Natural killer cell (primary cell): Measurements from ENCODE around the gene GCSH. TPM values are rescaled to one million over a fixed set of nuclear protein-coding genes. Genes with fewer than 3 reads are reported as not detected.

Source experiments
- ATAC-seq, 3 donors: fragments of 150-1000 bp in 2 of 3; fragments of 200-7000 bp in 1 of 3; cut with Tn5 transposase; 1 replicate in 1 of 3; 2 replicates in 2 of 3; pipeline ENCODE4 v1.10.0; 2021; ENCODE audit warnings: mild to moderate bottlenecking in 2 of 3, moderate library complexity in 2 of 3
- DNase-seq, 2 donors: peaks; one replicate each; pipeline versions ENCODE4 v3.0.0 to v3.0.0-alpha.2; 2013 to 2021; ENCODE audit warnings: mixed read lengths in 1 of 2
- H3K27ac ChIP-seq: one replicate; pipeline ENCODE4 v1.5.1; 2013; ENCODE audit warnings: mild to moderate bottlenecking, low read length
- H3K27me3 ChIP-seq: one replicate; pipeline ENCODE4 v1.6.1; 2013; ENCODE audit warnings: low read length; ENCODE audit not compliant: control insufficient read depth, insufficient read depth
- H3K36me3 ChIP-seq: one replicate; pipeline ENCODE4 v1.6.1; 2013; ENCODE audit warnings: low read length; ENCODE audit not compliant: control insufficient read depth, insufficient read depth
- H3K4me1 ChIP-seq: one replicate; pipeline ENCODE4 v1.6.1; 2013; ENCODE audit warnings: low read length; ENCODE audit not compliant: control insufficient read depth, insufficient read depth
- H3K4me3 ChIP-seq: one replicate; pipeline ENCODE4 v1.5.1; 2013; ENCODE audit warnings: low read length
- H3K9me3 ChIP-seq: one replicate; pipeline ENCODE4 v1.6.1; 2013; ENCODE audit warnings: low read length; ENCODE audit not compliant: control insufficient read depth, insufficient read depth
- H3K27ac Mint-ChIP-seq, 2 donors: one replicate each; pipeline ENCODE4 v1.8.0; 2022; ENCODE audit warnings: mild to moderate bottlenecking in 2 of 2, mixed read lengths in 2 of 2, moderate library complexity in 1 of 2
- H3K27me3 Mint-ChIP-seq, 2 donors: one replicate each; pipeline ENCODE4 v1.8.0; 2022; ENCODE audit warnings: low read depth in 2 of 2, mixed read lengths in 2 of 2
- H3K36me3 Mint-ChIP-seq: one replicate; pipeline ENCODE4 v1.8.0; 2022; ENCODE audit warnings: mixed read lengths
- H3K4me1 Mint-ChIP-seq, 2 donors: one replicate each; pipeline ENCODE4 v1.8.0; 2022; ENCODE audit warnings: mixed read lengths in 2 of 2
- H3K4me3 Mint-ChIP-seq: one replicate; pipeline ENCODE4 v1.8.0; 2022; ENCODE audit warnings: mild to moderate bottlenecking, moderate library complexity, mixed read lengths
- H3K9me3 Mint-ChIP-seq, 2 donors: one replicate each; pipeline ENCODE4 v1.8.0; 2022; ENCODE audit warnings: mixed read lengths in 2 of 2
- WGBS: methylation state at CpG from one replicate; pipeline ENCODE4 v1.1.7; 2013; ENCODE audit warnings: missing lambda C conversion rate; ENCODE audit not compliant: insufficient coverage; 5-methylcytosine and 5-hydroxymethylcytosine counted together
- intact Hi-C: fragments of 100-400 bp; cut with micrococcal nuclease; formaldehyde crosslinking; loops from one replicate; pipeline ENCODE4 v1.14.2; 2022
- total RNA-seq, 4 donors: library from RNA; stranded (reverse); fragments of 120-200 nt in 1 of 4; gene quantifications; one replicate each; pipeline versions ENCODE4 v1.2.3 to v1.2.4, GENCODE V29; 2013 to 2022
- TF ChIP-seq, protein P1 (sequence below): fragments of 200-600 bp; IDR thresholded peaks from one replicate; pipeline ENCODE4 v1.8.0; 2022; ENCODE audit warnings: antibody characterized with exemption

The GCSH gene
- total RNA-seq: 1 to 10 TPM; 2.6 to 4.3 (median 2.7) TPM
- total RNA-seq (2013): 4.9 TPM

DNA sequence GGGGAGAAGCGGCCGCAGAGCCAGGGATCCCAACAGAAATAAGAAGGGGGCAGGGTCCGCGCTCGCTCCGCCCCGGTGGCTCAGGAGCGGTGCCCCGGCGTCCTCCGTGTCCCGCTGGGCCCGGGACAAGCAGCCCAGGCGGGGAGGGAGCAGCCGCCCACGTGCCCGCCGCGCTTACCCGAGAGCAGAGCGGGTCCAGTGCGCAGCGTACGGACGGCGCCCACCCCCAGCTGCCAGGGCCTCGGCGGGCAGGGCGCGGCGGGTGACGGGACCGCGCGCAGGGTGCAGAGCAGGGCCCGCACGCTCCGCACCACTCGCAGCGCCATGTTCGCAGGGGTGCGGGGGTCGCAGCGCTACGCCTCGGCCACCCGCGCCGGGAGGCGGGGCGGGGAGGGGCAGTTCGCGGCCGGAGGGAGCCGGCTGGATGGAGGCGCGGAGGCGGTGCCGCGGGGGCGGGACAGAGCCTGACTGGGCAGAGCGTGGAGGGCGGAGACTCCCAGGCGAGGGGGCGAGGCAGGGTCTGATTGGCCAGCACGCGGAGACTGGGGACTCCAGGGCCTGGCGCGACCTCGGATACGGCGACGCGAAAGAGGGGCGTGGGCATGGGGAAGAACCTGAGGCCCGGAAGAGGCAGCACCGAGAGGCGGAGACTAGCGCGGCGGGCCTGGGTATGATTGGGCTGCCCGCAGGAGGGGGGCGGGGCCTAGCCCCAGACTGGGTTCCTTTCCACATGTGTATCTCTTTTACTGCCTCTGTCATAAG is at the start of gene GCSH:
Gene GCSH, minus strand, starts transcription at position 443 of the 762 bp plus-strand sequence. Its CDS starts 117 bp downstream, at position 326.
- Mint-ChIP-seq H3K4me3 (peak within 1 kb of the TSS; percentile 91), H3K36me3 (no peaks in the 10 kb centered on the region), H3K27ac (peak within 1 kb of the TSS; percentile 72 to 84), H3K9me3 (peaks cover 2% of the 10 kb centered on the region in 2 donors), H3K27me3 (no peaks in the 10 kb centered on the region), H3K4me1 (peaks cover 6% of the 10 kb centered on the region in 2 donors)
- Histone ChIP-seq H3K36me3 (no peaks in the 10 kb centered on the region), H3K4me1 (peaks cover 8% of the 10 kb centered on the region), H3K4me3 (peak within 1 kb of the TSS; percentile 43), H3K9me3 (no peaks in the 10 kb centered on the region), H3K27me3 (no peaks in the 10 kb centered on the region), H3K27ac (peak within 1 kb of the TSS; percentile 19)
- under 1% methylated on average over 71 of the region's 83 CpGs for WGBS
- DNase-seq (peak; percentile 98 to 99), ATAC-seq (peak; percentile 96 to 99 (median 96))
- TF ChIP-seq, protein P1, sequence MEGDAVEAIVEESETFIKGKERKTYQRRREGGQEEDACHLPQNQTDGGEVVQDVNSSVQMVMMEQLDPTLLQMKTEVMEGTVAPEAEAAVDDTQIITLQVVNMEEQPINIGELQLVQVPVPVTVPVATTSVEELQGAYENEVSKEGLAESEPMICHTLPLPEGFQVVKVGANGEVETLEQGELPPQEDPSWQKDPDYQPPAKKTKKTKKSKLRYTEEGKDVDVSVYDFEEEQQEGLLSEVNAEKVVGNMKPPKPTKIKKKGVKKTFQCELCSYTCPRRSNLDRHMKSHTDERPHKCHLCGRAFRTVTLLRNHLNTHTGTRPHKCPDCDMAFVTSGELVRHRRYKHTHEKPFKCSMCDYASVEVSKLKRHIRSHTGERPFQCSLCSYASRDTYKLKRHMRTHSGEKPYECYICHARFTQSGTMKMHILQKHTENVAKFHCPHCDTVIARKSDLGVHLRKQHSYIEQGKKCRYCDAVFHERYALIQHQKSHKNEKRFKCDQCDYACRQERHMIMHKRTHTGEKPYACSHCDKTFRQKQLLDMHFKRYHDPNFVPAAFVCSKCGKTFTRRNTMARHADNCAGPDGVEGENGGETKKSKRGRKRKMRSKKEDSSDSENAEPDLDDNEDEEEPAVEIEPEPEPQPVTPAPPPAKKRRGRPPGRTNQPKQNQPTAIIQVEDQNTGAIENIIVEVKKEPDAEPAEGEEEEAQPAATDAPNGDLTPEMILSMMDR: no peak
- intact Hi-C loops: loop anchor here (1.0 to 5.0 kb wide), 3 partner anchors 20 to 89 kb away; partner anchors contain the start of genes ATMIN, CENPN and CMC2

- Histone ChIP-seq H3K27ac (no peak overlapping the region), H3K9me3 (no peaks in the 10 kb centered on the region), H3K4me1 (no peaks in the 10 kb centered on the region), H3K4me3 (no peak overlapping the region), H3K27me3 (no peaks in the 10 kb centered on the region), H3K36me3 (no peaks in the 10 kb centered on the region)
- no peaks in the 10 kb centered on the region for H3K36me3 Mint-ChIP-seq
- WGBS: 77% methylated on average over 4 of the region's 4 CpGs
- H3K4me3 Mint-ChIP-seq: no peak overlapping the region
- H3K27ac Mint-ChIP-seq: no peak overlapping the region
- no peaks in the 10 kb centered on the region for H3K4me1 Mint-ChIP-seq
- peaks cover 4 to 7% of the 10 kb centered on the region in 2 donors for H3K27me3 Mint-ChIP-seq
- intact Hi-C loops: no loop called here
- TF ChIP-seq, protein P1: no peak
- no peak for ATAC-seq
- DNase-seq: no peak
- H3K9me3 Mint-ChIP-seq: no peaks in the 10 kb centered on the region
Measured at GRCh38 chr16:81143921-81144471, 47.8 kb upstream of the GCSH start.

GRCh38 chr16:81142864-81143263 is 46.7 kb upstream of the GCSH start:
- Histone ChIP-seq H3K4me3 (no peak overlapping the region), H3K36me3 (no peaks in the 10 kb centered on the region), H3K27ac (no peak overlapping the region), H3K27me3 (no peaks in the 10 kb centered on the region), H3K9me3 (no peaks in the 10 kb centered on the region), H3K4me1 (no peaks in the 10 kb centered on the region)
- WGBS: 84% methylated on average over 12 of the region's 12 CpGs
- TF ChIP-seq, protein P1: no peak
- intact Hi-C loops: no loop called here
- Mint-ChIP-seq H3K9me3 (no peaks in the 10 kb centered on the region), H3K27ac (no peak overlapping the region), H3K27me3 (peaks cover 4 to 7% of the 10 kb centered on the region in 2 donors), H3K36me3 (no peaks in the 10 kb centered on the region), H3K4me1 (no peaks in the 10 kb centered on the region), H3K4me3 (no peak overlapping the region)
- DNase-seq (no peak), ATAC-seq (no peak)
